Parathyroid adenoma (tissue), 2 donors: ENCODE results near the gene APPL2.

Experiments used
- H2AFZ ChIP-seq: fragments of 300-600 bp; sonication (generic); one replicate; pipeline ENCODE4 v1.7.0; 2017; ENCODE audit warnings: antibody characterized with exemption, mild to moderate bottlenecking
- H3K27ac ChIP-seq: fragments of 300-600 bp; sonication (generic); one replicate; pipeline ENCODE4 v1.7.0; 2017
- H3K27me3 ChIP-seq: fragments of 300-600 bp; sonication (generic); one replicate; pipeline ENCODE4 v1.7.0; 2017; ENCODE audit warnings: low read length; ENCODE audit not compliant: control insufficient read depth, insufficient read depth
- H3K36me3 ChIP-seq: fragments of 300-600 bp; sonication (generic); one replicate; pipeline ENCODE4 v1.7.0; 2017; ENCODE audit warnings: low read length; ENCODE audit not compliant: control insufficient read depth, insufficient read depth
- H3K4me1 ChIP-seq: fragments of 300-600 bp; sonication (generic); one replicate; pipeline ENCODE4 v1.7.0; 2017; ENCODE audit warnings: control low read depth
- H3K4me2 ChIP-seq: fragments of 300-600 bp; sonication (generic); one replicate; pipeline ENCODE4 v1.7.0; 2017; ENCODE audit warnings: low read length
- H3K4me3 ChIP-seq: fragments of 300-600 bp; sonication (generic); one replicate; pipeline ENCODE4 v1.7.0; 2017; ENCODE audit warnings: low read depth, low read length
- H3K79me2 ChIP-seq: fragments of 300-600 bp; sonication (generic); one replicate; pipeline ENCODE4 v1.7.0; 2017; ENCODE audit warnings: control low read depth
- H3K9ac ChIP-seq: fragments of 300-600 bp; sonication (generic); one replicate; pipeline ENCODE4 v1.7.0; 2017; ENCODE audit warnings: mild to moderate bottlenecking
- H3K9me3 ChIP-seq: fragments of 300-600 bp; sonication (generic); one replicate; pipeline ENCODE4 v1.7.0; 2017; ENCODE audit warnings: low read length; ENCODE audit not compliant: control insufficient read depth
- CTCF ChIP-seq: fragments of 300-600 bp; sonication (generic); IDR thresholded peaks from one replicate; pipeline ENCODE4 v1.7.0; 2017; ENCODE audit warnings: antibody characterized with exemption, mild to moderate bottlenecking
- donor health status: primary hyperparathyroidism.

APPL2 gene

GRCh38 chr12:105198961-105199360 lies 37.0 kb downstream of the APPL2 start:
- Histone ChIP-seq H3K27me3 (no peaks in the 10 kb centered on the region), H3K9ac (no peak overlapping the region), H3K4me2 (no peak overlapping the region), H3K36me3 (no peaks in the 10 kb centered on the region), H3K4me1 (no peaks in the 10 kb centered on the region), H3K27ac (no peak overlapping the region), H3K4me3 (no peak overlapping the region), H2AFZ (no peak overlapping the region), H3K9me3 (no peaks in the 10 kb centered on the region), H3K79me2 (no peaks in the 10 kb centered on the region)
- TF ChIP-seq CTCF = no peak

- H3K79me2 ChIP-seq = no peaks in the 10 kb centered on the region
- no peaks in the 10 kb centered on the region for H3K36me3 ChIP-seq
- TF ChIP-seq CTCF = no peak
- H3K9ac ChIP-seq = no peak overlapping the region
- H3K4me2 ChIP-seq = no peak overlapping the region
- H2AFZ ChIP-seq = no peak overlapping the region
- H3K4me1 ChIP-seq = no peaks in the 10 kb centered on the region
- H3K9me3 ChIP-seq = no peaks in the 10 kb centered on the region
- no peak overlapping the region for H3K4me3 ChIP-seq
- no peak overlapping the region for H3K27ac ChIP-seq
- no peaks in the 10 kb centered on the region for H3K27me3 ChIP-seq
Measured at GRCh38 chr12:105196090-105196489, 39.9 kb downstream of the APPL2 start.

- no peaks in the 10 kb centered on the region for H3K36me3 ChIP-seq
Measured at GRCh38 chr12:105194947-105195346, 41.0 kb downstream of the APPL2 start.

GRCh38 chr12:105192624-105193225 lies 43.2 kb downstream of the APPL2 start:
- Histone ChIP-seq H3K27ac (no peak overlapping the region), H2AFZ (no peak overlapping the region), H3K9me3 (no peaks in the 10 kb centered on the region), H3K27me3 (no peaks in the 10 kb centered on the region), H3K9ac (no peak overlapping the region), H3K36me3 (no peaks in the 10 kb centered on the region), H3K4me1 (no peaks in the 10 kb centered on the region), H3K4me3 (no peak overlapping the region), H3K79me2 (peaks cover 3% of the 10 kb centered on the region), H3K4me2 (no peak overlapping the region)
- no peak for TF ChIP-seq CTCF

More at GRCh38 chr12:105194947-105195346, 41.0 kb downstream of the APPL2 start:
- H3K4me1 ChIP-seq = no peaks in the 10 kb centered on the region
- H3K27me3 ChIP-seq = no peaks in the 10 kb centered on the region
- no peak overlapping the region for H3K4me2 ChIP-seq
- TF ChIP-seq CTCF = no peak
- H3K4me3 ChIP-seq = no peak overlapping the region
- no peaks in the 10 kb centered on the region for H3K79me2 ChIP-seq
- H3K9ac ChIP-seq = no peak overlapping the region
- H2AFZ ChIP-seq = no peak overlapping the region
- H3K27ac ChIP-seq = no peak overlapping the region
- no peaks in the 10 kb centered on the region for H3K9me3 ChIP-seq

- no peaks in the 10 kb centered on the region for H3K36me3 ChIP-seq
- no peaks in the 10 kb centered on the region for H3K27me3 ChIP-seq
- no peak overlapping the region for H2AFZ ChIP-seq
- no peaks in the 10 kb centered on the region for H3K9me3 ChIP-seq
- H3K4me3 ChIP-seq = no peak overlapping the region
- no peak for TF ChIP-seq CTCF
- no peak overlapping the region for H3K9ac ChIP-seq
- peaks cover 3% of the 10 kb centered on the region for H3K79me2 ChIP-seq
- H3K27ac ChIP-seq = no peak overlapping the region
- H3K4me2 ChIP-seq = no peak overlapping the region
- H3K4me1 ChIP-seq = no peaks in the 10 kb centered on the region
Measured at GRCh38 chr12:105190530-105190929, 45.4 kb downstream of the APPL2 start.
